Cardiac muscle cell (in vitro differentiated cells and primary cell): ENCODE measurements around the gene ORAI3. TPM values are rescaled to one million over a fixed set of nuclear protein-coding genes. Genes with fewer than 3 reads are reported as not detected.
A peak's percentile ranks its signal among the peaks of the same experiment; 100 is the strongest.

ENCODE experiments used
- DNase-seq, 2 donors: peaks; one replicate each; pipeline versions ENCODE4 v3.0.0 to v3.0.0-alpha.2; 2010 to 2017; ENCODE audit warnings: low read depth in 1 of 2, low spot score in 1 of 2
- H3K27ac ChIP-seq: fragments of 200-600 bp; sonication (generic); 2 replicates; pipeline ENCODE4 v1.5.1; 2016
- H3K27me3 ChIP-seq: fragments of 200-600 bp; sonication (generic); 2 replicates; pipeline ENCODE4 v1.6.0; 2016; ENCODE audit warnings: control low read depth
- H3K36me3 ChIP-seq: fragments of 200-600 bp; sonication (generic); 2 replicates; pipeline ENCODE4 v1.5.1; 2016; ENCODE audit warnings: control low read depth
- H3K4me1 ChIP-seq: fragments of 200-600 bp; sonication (generic); 2 replicates; pipeline ENCODE4 v1.8.1; 2017; ENCODE audit warnings: low read depth, mild to moderate bottlenecking, mixed run types
- H3K4me3 ChIP-seq: fragments of 200-600 bp; sonication (generic); 2 replicates; pipeline ENCODE4 v1.5.1; 2016; ENCODE audit warnings: mild to moderate bottlenecking
- H3K9me3 ChIP-seq: fragments of 200-600 bp; sonication (generic); 2 replicates; pipeline ENCODE4 v1.5.1; 2017; ENCODE audit warnings: low read depth, mild to moderate bottlenecking, control low read depth
- polyA plus RNA-seq: library from polyadenylated mRNA; unstranded; fragments of >200 nt; fragmentation: Nextera tagmentation; extraction: Ambion mirVana; gene quantifications from 2 replicates; pipeline ENCODE4 v1.2.1, GENCODE V29; 2016
- total RNA-seq: library from RNA; depleted of rRNA; stranded (reverse); fragments of >200 nt; gene quantifications from 2 replicates; pipeline ENCODE4 v1.2.3, GENCODE V29; 2016
- TF ChIP-seq, protein P1 (sequence below): IDR thresholded peaks from 2 replicates; pipeline ENCODE4 v1.5.1; 2012; ENCODE audit warnings: low read depth, mild to moderate bottlenecking, low read length

ORAI3 gene
- 88.5 and 123 TPM in 2 replicates for total RNA-seq
- 94.5 and 101 TPM in 2 replicates for polyA plus RNA-seq

DNA sequence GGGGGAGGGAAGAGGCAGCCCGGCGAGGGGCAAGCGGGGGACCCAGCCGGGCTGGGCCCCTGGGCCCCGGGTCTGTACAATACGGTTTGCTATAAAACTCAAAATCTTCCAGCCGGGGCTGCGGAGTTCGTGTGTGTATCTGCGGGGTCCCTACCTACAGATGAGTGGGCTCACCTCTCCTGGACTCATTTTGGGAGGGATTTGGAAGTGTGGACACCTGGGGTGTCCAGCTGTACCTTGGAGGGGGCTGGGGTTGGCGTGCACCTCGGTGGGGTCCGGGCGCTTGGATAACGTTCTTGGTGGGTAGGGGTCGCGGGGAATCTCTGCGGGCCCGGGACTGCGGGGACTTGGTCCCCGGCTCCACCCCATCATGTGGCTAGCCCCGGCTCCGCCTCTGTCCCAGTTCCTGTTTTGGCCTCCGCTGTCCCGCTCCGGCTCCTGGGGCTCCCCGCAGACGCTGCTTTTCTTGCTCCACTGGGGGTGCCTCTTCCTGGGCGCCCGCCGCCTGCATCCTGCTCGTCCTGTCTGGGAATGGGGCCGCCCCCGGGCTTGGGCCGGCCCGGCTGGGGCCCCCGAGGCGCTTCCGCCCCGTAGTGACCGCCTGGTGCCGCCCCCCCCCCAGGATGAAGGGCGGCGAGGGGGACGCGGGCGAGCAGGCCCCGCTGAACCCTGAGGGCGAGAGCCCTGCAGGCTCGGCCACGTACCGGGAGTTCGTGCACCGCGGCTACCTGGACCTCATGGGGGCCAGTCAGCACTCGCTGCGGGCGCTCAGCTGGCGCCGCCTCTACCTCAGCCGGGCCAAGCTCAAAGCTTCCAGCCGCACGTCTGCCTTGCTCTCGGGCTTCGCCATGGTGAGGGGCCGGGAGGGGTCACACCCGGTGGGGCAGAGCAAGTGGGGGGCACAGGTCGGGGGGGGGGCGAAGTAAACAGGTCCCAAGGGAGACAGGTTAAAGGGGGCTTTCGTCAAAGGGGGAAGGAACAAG lies at the start of gene ORAI3:
Gene ORAI3 (plus strand): TSS at position 402 of the 983 bp plus-strand sequence. CDS start 222 bp downstream, at position 624.
- Histone ChIP-seq H3K36me3 (peaks cover 7% of the 10 kb centered on the region), H3K9me3 (no peaks in the 10 kb centered on the region), H3K27me3 (no peaks in the 10 kb centered on the region), H3K4me1 (peaks cover 4% of the 10 kb centered on the region), H3K27ac (peak within 1 kb of the TSS; percentile 95), H3K4me3 (peak within 1 kb of the TSS; percentile 95)
- TF ChIP-seq, protein P1, sequence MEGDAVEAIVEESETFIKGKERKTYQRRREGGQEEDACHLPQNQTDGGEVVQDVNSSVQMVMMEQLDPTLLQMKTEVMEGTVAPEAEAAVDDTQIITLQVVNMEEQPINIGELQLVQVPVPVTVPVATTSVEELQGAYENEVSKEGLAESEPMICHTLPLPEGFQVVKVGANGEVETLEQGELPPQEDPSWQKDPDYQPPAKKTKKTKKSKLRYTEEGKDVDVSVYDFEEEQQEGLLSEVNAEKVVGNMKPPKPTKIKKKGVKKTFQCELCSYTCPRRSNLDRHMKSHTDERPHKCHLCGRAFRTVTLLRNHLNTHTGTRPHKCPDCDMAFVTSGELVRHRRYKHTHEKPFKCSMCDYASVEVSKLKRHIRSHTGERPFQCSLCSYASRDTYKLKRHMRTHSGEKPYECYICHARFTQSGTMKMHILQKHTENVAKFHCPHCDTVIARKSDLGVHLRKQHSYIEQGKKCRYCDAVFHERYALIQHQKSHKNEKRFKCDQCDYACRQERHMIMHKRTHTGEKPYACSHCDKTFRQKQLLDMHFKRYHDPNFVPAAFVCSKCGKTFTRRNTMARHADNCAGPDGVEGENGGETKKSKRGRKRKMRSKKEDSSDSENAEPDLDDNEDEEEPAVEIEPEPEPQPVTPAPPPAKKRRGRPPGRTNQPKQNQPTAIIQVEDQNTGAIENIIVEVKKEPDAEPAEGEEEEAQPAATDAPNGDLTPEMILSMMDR = no peak
- DNase-seq = peak; percentile 73 to 84

DNA sequence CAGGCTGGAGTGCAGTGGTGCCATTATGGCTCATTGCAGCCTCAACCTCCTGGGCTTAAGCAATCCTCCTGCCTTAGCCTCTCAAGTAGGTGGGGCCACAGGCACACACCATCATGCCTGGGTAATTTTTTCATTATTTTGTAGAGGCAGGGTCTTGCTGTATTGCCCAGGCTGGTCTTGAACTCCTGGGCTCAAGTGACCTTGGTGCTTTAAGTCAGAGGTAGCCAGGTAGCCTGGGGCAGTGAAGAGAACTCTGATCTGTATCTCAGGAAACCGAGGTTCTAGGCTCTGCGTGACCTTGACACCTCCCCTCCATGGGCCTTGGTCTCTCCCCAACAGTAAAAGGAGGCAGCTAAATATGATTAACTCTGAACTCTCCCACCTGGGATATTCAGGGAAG lies 49.1 kb upstream of the ORAI3 start:
- H3K36me3 ChIP-seq = no peaks in the 10 kb centered on the region
- DNase-seq = no peak
- H3K4me3 ChIP-seq = no peak overlapping the region
- no peaks in the 10 kb centered on the region for H3K9me3 ChIP-seq
- TF ChIP-seq, protein P1 = no peak
- H3K27me3 ChIP-seq = no peaks in the 10 kb centered on the region
- no peak overlapping the region for H3K27ac ChIP-seq
- peaks cover 8% of the 10 kb centered on the region for H3K4me1 ChIP-seq

DNA sequence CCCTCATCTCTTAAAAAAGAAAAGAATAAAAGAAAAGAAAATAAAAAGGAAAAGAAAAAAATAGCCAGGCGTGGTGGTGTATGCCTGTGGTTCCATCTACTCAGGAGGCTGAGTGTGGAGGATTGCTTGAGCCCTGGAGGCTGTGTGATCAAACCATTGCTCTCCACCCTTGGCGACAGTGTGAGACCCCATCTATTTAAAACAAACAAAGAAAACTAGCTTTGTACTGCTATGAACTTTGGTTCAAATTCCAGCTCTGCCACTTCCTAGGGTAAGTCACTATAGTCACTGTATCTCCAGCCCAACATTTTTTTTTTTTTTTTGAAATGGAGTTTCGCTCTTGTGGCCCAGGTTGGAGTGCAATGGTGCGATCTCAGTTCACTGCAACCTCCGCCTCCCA lies 48.3 kb upstream of the ORAI3 start:
- no peaks in the 10 kb centered on the region for H3K9me3 ChIP-seq
- peaks cover 7% of the 10 kb centered on the region for H3K4me1 ChIP-seq

DNA sequence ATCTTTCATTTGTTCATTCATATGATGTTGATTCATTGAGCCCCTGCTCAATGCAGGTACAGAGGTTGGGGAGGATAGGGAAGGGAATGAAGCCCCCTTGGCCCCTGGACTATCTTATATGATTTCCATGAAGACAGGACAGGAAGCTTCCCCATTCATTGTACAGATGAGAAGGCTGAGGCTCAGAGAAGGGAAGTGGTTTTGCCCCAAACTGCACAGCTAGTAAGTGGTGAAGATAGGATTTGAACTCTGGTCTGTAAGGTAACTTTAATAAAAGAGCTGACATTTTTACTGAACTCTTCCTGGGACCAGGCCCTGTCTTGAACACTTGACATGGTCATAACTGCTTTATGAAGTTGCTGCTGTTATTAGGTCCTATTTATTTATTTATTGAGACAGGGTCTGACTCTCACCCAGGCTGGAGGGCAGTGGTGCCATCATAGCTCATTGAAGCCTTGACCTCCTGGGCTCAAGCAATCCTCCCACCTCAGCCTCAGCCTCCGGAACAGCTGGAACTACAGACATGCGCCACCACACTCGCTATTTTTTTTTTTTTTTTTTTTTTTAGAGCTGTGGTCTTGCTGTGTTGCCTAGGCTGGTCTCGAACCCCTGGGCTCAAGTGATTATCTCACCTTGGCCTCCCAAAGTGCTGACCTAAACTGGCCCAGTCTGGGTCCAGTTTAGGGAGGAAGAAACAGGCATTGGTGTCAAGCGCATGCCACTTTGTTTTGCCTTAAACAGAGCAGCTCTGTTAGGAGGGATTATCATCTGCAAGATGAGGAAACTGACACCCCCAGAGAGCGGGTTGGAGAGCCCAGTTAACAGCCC lies 47.5 kb upstream of the ORAI3 start:
- no peaks in the 10 kb centered on the region for H3K9me3 ChIP-seq
- DNase-seq = peak in 1 of 2 donors; percentile 18
- no peaks in the 10 kb centered on the region for H3K27me3 ChIP-seq
- peak overlapping the region; percentile 32 for H3K4me3 ChIP-seq
- TF ChIP-seq, protein P1 = no peak
- H3K36me3 ChIP-seq = no peaks in the 10 kb centered on the region
- H3K4me1 ChIP-seq = no peaks in the 10 kb centered on the region
- peak overlapping the region; percentile 60 for H3K27ac ChIP-seq

More for the DNA sequence above, 48.3 kb upstream of the ORAI3 start:
- no peak for DNase-seq
- Histone ChIP-seq H3K27me3 (no peaks in the 10 kb centered on the region), H3K4me3 (no peak overlapping the region), H3K36me3 (no peaks in the 10 kb centered on the region), H3K27ac (no peak overlapping the region)
- TF ChIP-seq, protein P1 = no peak
